Measurements from ENCODE around the gene GRK5. TPM values are rescaled to one million over a fixed set of nuclear protein-coding genes. Genes with fewer than 3 reads are reported as not detected.

GRK5 gene
- total RNA-seq, 1 experiment from 2014 or later, result 4.8 TPM

DNA sequence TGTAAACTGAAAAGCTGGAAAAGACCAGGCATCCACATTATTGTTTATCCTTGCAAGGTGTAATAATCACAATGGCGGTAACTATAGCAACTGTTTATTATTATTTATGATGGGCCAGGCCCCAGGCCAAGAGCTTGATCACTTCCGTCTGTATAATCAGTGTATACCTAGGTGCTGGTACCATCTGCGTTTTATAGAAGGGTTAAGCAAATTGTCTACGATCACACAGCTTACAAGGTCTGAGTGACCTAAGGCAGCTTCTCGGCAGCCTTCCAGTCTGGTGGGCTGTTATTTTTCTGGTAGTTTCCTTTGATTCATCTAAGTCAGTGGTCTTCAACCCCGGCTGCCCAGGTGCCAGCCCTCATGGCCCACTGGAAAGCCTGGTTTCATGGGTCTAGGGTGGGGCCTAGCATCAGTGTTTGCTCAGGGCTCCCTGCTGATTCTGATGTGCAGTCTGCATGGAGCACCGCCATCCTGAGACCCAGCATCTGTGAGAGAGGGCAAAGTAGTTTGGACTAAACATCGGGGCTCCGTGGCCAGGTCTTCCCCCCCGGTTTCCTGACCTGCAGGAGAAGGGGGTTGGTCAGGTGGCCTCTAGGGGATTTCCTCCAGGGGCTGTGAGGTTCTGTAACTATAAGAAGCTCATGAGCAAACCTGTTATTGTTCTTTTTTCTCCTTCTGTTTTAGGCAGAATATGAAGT, 188.8 kb downstream of the GRK5 start:
- Histone ChIP-seq H3K36me3 (ENCODE audit: low read depth) (no peaks in the 10 kb centered on the region), H3K9me3 (ENCODE audit: insufficient read depth, low read depth) (no peaks in the 10 kb centered on the region), H2AFZ (no peak overlapping the region), H3K4me2 (no peak overlapping the region), H3K9me2 (ENCODE audit: insufficient read depth) (no peaks in the 10 kb centered on the region), H3K4me1 (replicated peaks; ENCODE audit: insufficient read depth) (no peaks in the 10 kb centered on the region), H3F3A (ENCODE audit: insufficient read depth, low read depth) (no peaks in the 10 kb centered on the region), H3K27me3 (ENCODE audit: insufficient read depth, low read depth) (no peaks in the 10 kb centered on the region), H4K20me1 (ENCODE audit: insufficient read depth) (no peaks in the 10 kb centered on the region), H3K79me2 (ENCODE audit: low read depth) (no peaks in the 10 kb centered on the region), H3K27ac (no peak overlapping the region), H3K4me3 (no peak overlapping the region)
- DNase-seq, result no peak
- ChIA-PET CTCF (no interaction called here), POLR2A (ENCODE audit: unreplicated experiment) (no interaction called here)
- no TSS peak for BruUV-seq (replicated peaks)
- TF ChIP-seq EZH2 (IDR thresholded peaks at IDR 0.05; ENCODE audit: low read depth), result no peak
- TF ChIP-seq, protein P1, sequence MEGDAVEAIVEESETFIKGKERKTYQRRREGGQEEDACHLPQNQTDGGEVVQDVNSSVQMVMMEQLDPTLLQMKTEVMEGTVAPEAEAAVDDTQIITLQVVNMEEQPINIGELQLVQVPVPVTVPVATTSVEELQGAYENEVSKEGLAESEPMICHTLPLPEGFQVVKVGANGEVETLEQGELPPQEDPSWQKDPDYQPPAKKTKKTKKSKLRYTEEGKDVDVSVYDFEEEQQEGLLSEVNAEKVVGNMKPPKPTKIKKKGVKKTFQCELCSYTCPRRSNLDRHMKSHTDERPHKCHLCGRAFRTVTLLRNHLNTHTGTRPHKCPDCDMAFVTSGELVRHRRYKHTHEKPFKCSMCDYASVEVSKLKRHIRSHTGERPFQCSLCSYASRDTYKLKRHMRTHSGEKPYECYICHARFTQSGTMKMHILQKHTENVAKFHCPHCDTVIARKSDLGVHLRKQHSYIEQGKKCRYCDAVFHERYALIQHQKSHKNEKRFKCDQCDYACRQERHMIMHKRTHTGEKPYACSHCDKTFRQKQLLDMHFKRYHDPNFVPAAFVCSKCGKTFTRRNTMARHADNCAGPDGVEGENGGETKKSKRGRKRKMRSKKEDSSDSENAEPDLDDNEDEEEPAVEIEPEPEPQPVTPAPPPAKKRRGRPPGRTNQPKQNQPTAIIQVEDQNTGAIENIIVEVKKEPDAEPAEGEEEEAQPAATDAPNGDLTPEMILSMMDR (conservative IDR thresholded peaks at IDR 0.05), result no peak
- intact Hi-C loops (cut with micrococcal nuclease; ENCODE audit: unreplicated experiment), result no loop called here

DNA sequence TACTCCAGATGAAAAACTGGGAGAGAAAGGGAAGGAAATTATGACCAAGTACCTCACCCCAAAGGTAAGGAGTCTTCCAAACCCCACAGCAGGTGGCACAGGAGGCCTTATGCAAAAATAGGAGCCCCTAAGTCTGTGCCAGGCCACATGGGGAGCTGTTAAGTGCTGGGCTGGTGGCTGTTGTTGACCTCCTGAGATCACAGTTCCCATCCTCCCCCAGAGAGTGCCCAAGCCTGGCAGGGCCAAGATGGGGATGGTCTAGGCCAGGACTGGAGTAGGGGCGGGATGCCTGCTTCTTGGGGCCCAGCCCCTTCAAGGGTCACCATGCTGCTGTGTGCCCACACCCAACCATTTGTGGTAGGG, 189.3 kb downstream of the GRK5 start:
- ChIA-PET CTCF (no interaction called here), POLR2A (ENCODE audit: unreplicated experiment) (no interaction called here)
- H2AFZ ChIP-seq, result no peak overlapping the region
- H3F3A ChIP-seq (ENCODE audit: insufficient read depth, low read depth), result no peaks in the 10 kb centered on the region
- H3K27ac ChIP-seq, result no peak overlapping the region
- H3K4me2 ChIP-seq, result no peak overlapping the region
- no peaks in the 10 kb centered on the region for H4K20me1 ChIP-seq (ENCODE audit: insufficient read depth)
- BruUV-seq (replicated peaks), result no TSS peak
- DNase-seq, result no peak
- no peak overlapping the region for H3K4me3 ChIP-seq
- intact Hi-C loops (cut with micrococcal nuclease; ENCODE audit: unreplicated experiment), result no loop called here
- no peaks in the 10 kb centered on the region for H3K9me2 ChIP-seq (ENCODE audit: insufficient read depth)
- H3K36me3 ChIP-seq (ENCODE audit: low read depth), result no peaks in the 10 kb centered on the region
- H3K79me2 ChIP-seq (ENCODE audit: low read depth), result no peaks in the 10 kb centered on the region
- H3K4me1 ChIP-seq (replicated peaks; ENCODE audit: insufficient read depth), result no peaks in the 10 kb centered on the region
- TF ChIP-seq, protein P1 (conservative IDR thresholded peaks at IDR 0.05), result no peak
- no peak for TF ChIP-seq EZH2 (IDR thresholded peaks at IDR 0.05; ENCODE audit: low read depth)
- H3K9me3 ChIP-seq (ENCODE audit: insufficient read depth, low read depth), result no peaks in the 10 kb centered on the region
- no peaks in the 10 kb centered on the region for H3K27me3 ChIP-seq (ENCODE audit: insufficient read depth, low read depth)

DNA sequence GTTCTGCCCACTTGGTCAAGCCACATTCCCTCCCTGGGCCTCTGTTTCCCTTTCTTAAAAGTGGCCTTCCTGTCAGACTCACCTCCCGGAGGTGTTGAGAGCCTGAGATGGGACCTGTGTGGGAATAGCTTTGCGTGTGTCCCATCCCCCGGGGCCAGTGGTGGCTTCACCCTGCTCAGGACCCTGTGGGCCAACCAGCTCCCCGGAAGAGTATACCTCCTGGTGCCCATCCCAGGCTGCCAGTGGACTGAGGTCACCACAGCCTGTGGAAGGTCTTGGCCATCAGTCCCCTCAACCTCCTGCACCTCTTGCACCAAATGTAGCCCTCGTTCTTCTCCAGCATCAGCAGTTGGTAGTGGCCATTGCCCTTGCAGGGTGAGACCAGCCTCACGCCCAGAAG, 190.0 kb downstream of the GRK5 start:
- no peak overlapping the region for H3K27ac ChIP-seq
- H4K20me1 ChIP-seq (ENCODE audit: insufficient read depth), result no peaks in the 10 kb centered on the region
- POLR2A ChIA-PET (ENCODE audit: unreplicated experiment), result no interaction called here
- H3K9me3 ChIP-seq (ENCODE audit: insufficient read depth, low read depth), result no peaks in the 10 kb centered on the region
- no peaks in the 10 kb centered on the region for H3K9me2 ChIP-seq (ENCODE audit: insufficient read depth)
- H3K27me3 ChIP-seq (ENCODE audit: insufficient read depth, low read depth), result no peaks in the 10 kb centered on the region
- no peak overlapping the region for H3K4me3 ChIP-seq
- H3F3A ChIP-seq (ENCODE audit: insufficient read depth, low read depth), result no peaks in the 10 kb centered on the region
- H3K79me2 ChIP-seq (ENCODE audit: low read depth), result no peaks in the 10 kb centered on the region
- no peaks in the 10 kb centered on the region for H3K4me1 ChIP-seq (replicated peaks; ENCODE audit: insufficient read depth)
- no peak for DNase-seq
- CTCF ChIA-PET, result no interaction called here
- no peak overlapping the region for H3K4me2 ChIP-seq
- TF ChIP-seq, protein P1 (conservative IDR thresholded peaks at IDR 0.05), result no peak
- no peak for TF ChIP-seq EZH2 (IDR thresholded peaks at IDR 0.05; ENCODE audit: low read depth)
- H3K36me3 ChIP-seq (ENCODE audit: low read depth), result no peaks in the 10 kb centered on the region
- intact Hi-C loops (cut with micrococcal nuclease; ENCODE audit: unreplicated experiment), result no loop called here
- no TSS peak for BruUV-seq (replicated peaks)
- no peak overlapping the region for H2AFZ ChIP-seq

Data from PC-9 (cell line).